T-helper 22 cell (primary cell): ENCODE data around the gene TEX55.
"Not testable (repeated sequence)": the region's sequence is repeated elsewhere in the genome, so short reads cannot be mapped to it uniquely, and the experiment has no call there.

ENCODE experiments used
- DNase-seq: peaks from one replicate; pipeline ENCODE4 v3.0.0-alpha.2; 2020; ENCODE audit warnings: low read depth

Gene TEX55

DNA sequence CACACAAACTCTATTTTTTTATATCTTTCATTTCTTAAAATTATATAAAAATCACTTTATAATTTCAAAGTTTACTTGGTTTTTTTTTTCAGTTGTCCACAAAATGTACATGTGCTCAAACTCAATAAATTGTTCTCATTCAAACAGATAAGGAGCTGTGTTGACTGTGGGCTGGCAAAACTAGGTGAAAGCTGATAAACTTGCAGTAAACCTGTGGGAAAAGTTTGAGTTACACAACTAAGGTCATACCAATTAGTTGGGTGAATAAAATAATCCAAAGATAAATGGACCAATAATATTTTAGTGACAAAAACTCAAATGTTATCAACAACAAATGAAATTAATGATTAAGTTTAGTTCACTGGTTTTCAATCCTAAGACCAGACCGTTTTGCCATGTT lies 14.8 kb downstream of the TEX55 start:
- DNase-seq, result no peak

DNA sequence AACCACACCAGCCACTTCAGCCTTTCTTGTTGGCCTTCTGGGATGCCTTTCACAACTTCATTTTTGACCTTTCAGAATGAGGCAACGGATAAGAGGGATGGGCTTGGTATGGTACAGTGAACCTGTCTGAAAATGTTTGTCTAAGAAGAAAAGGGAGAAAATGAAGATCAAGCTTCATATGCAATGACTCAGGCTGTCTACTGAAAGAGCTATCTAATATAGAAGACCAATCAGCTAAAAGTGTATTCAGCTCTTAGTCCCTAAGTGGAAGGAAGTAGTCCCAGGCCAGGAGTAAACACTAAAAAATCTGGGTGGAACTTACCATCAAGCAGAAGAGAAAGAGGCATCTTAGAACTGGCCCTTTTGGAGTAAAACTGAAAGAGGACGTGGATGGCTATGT lies 15.3 kb downstream of the TEX55 start:
- DNase-seq, result no peak

DNA sequence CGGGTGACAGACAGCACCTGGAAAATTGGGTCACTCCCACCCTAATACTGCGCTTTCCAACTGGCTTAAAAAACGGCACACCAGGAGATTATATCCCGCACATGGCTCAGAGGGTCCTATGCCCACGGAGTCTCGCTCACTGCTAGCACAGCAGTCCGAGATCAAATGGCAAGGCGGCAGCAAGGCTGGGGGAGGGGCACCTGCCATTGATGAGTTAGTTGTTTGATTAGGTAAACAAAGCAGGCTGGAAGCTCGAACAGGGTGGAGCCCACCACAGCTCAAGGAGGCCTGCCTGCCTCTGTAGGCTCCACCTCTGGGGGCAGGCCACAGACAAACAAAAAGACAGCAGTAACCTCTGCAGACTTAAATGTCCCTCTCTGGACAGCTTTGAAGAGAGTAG lies 18.8 kb downstream of the TEX55 start:
- not testable (repeated sequence) for DNase-seq

DNA sequence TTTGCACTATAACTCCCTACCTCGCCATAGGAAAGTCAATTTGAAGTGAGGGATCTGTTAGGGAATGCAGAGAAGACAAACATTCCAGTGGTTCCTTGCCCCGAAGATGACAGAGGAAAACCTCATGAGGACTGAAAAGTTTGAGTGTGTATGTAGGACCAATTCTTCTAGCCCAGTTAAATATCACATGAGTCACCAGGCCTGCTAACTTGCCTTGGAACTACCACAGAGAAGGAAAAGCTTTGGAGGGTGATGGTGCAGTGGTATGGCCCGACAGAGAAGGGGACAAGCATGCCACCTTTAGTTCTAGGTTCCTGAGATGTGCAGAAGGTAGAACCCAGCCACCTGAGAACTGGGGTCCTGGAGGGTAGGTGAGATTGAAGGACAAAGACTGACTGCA lies 24.9 kb downstream of the TEX55 start:
- no peak for DNase-seq

DNA sequence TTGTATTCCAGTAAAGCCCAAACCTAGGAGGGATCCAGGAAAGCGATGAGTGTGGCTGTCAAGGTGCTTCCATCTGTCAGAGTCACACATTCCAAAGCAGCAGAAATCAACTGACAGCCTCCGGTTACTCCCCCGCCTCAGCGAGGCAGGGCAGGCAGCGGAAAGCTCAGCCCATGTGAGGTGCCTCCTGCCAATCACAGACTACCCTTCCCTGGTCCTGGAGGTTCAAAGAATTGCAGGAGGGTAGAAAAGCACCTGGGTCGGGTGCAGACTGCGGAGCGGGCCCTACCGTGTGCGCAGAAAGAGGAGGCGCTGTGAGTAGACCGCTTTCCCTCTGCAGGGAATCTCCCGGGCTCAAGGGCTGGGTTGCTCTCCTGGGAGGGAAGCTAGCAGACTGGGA lies 27.4 kb downstream of the TEX55 start, which contains the start of gene UPK1B:
Gene UPK1B (plus strand): TSS at position 274 of the 400 bp plus-strand sequence. CDS start 13,144 bp downstream, outside the sequence.
- no peak for DNase-seq

DNA sequence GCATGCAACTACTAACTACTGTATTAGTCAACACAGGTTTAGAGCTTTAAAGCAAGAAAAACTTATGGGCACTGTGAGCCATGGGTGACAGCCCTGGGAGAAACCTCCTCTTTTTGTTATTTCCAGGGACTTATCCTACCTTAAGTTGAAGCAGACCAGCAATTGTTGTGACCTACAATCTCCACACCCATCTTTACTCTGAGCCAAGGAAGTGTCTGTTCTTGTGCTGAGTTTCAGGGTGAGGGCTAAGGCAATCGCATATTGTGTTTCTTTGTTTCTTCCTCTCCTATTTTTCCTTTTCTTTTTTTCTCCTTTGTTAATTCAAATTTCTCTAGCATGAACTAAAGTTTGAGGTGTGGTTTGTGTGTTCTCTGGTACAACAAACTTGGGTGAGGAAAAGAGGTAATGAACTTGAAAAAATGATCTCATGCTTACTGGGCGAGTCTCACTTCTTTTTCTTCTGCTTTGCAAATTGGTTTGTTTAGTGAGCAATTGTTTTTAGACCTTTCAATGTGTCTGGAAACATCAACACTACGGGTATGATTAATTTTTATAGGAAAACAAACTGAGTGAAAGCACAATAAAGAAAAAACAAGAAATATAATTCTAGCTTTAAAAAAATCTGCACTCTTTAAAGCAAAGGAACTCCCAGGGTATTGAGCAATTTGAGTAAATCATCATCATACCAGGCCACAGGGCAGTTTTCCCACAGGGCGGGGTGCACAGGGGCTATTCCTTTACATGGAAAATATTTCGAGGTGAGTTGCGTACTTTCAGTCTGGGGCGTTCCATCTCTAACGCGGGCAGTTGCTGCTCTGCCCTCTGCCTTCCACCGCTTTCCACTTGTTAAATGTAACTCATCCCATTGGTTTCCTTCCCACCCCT lies 30.1 kb downstream of the TEX55 start:
- DNase-seq, result no peak

DNA sequence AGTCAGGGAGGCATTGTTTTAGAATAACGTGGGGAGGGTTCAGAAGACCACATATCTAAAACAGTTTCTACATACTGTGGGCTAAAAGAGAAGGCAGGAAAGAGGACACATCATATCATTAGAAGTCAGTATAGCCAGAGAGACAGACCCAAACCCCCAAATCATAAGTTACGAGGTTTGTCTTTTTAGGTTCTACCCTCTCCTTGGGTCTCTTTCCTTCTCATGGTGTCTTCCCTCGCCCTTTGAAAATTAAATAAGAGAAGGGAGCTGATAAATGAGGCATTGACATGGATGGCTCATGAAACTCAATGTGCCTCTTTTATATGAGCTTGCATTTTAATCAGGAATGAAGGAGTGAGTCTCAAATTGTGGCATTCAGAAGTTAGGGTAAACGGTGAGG lies 30.8 kb downstream of the TEX55 start:
- no peak for DNase-seq

DNA sequence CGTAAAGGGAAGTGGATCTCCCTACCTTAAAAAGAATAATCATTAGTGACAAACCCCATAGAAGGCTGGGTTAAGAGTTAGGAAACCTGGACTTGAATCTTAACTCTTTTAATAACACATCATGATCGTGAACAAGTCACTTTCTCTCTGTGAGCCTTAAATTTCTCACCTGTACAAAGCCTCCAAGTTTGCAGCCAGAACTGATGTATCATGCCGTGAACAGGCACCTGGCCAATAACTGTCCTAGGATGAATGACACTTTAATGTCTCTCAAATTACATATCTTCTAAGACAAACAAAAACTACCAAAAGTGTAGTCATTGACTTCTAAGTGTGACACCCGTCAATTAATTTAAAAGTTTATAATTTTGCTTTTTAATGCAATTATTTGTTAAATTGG lies 31.4 kb downstream of the TEX55 start:
- DNase-seq, result no peak

DNA sequence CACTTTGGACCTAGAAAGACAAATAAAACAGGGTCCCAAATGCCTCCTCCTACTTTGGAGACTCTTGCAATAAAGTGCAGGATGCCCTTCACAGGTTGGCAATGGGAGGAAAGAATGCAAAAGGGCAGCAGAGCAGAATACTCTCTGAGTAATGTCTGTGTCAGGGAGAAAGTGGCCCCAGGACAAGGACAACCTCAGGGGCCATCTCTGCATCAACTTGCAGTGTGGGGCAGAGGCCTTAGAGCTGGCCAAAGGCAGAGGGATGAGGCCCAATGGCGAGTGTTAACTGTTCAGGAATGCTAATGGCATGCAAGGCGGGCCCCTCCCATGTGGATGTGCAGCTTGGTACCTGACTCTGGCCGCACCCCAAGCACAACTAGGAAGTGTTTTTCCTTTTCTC lies 35.8 kb downstream of the TEX55 start:
- DNase-seq, result no peak

DNA sequence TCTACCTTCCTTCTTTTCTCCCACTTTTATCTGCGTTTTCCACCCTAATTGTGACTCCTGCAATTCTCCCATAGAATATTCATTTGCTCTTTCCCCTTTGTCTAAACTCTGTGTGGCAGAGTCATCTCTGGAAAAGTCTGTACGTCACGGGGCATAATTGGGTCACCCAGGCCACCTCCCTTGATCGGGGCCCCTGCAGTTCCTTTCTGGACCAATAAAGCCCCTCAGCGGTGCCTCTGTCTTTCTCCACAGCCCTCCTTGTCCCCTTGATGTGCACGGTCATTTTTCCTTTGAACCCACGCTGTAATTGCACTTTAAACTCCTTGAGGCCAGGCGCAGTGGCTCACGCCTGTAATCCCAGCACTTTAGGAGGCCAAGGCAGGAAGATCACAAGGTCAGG lies 38.1 kb downstream of the TEX55 start:
- no peak for DNase-seq

DNA sequence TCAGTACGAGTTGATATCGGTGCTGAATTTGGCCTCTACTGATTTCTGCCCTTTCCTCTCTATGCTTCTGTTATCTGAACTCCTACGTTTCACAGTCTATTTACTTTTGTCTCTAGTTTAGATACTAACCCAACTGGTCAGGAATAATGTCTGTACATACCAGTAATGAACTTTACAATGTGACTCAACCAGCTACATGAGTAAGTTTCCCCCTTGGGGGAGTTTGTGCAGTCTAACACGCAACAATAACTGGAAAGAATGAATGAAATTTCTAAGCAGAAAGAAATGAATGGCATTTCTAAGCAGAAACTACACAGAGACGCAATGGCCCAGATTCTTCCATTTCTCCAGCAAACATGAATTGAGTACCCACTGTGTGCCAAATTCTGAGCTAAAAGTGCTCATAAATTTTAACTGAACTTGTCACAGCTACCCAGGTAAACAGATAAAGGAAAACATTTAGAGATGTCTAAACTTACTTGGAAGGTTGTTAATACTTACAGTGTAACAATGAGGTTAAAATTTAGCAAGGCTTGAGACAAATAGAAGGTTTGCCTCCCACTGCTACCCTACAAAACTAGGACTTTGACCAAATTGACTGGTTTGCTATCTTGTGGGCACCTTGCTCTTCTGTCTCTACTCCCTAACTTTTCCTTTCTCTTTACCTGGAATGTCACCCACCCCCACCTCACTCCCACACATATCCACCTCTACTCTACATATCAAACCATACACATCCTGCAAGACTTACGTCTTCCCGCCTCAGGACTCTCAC lies 39.0 kb downstream of the TEX55 start:
- DNase-seq, result no peak

DNA sequence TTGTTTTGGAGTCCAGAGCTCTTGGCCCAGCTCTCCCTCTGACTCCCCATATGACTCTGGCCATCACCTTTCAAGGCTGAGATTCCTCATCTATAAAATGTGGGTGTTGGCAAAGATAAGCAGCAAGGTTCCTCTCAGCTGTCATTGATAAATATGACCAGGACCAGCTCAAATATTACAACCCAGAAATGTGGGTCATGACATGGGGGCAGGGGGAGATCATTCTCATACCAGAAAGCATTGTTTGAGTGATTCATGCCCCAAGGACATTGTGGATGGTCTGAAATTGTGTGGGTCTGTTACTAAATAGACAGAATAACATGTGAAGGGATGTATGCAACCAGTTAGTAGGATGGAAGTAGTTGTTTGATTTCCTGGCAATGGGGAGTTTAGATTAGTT lies 41.3 kb downstream of the TEX55 start:
- DNase-seq, result no peak

DNA sequence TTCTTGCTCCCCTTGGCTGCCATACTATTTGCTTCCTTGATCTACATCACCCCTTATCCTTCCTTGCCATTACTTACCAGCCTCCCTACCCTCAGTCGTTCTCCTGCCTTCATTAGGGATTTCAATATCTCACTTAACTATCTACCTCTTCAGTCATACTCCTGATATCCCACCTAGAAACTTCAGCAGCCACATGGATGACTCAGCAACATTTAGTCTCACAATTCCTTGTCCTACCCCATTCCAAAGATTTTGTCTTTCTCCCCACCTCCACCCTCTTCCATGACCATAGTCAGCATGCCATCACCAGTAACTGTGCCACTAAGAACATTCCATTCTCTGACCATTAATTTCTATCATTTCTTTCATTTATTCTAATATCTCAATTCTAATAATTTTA lies 45.8 kb downstream of the TEX55 start:
- no peak for DNase-seq

DNA sequence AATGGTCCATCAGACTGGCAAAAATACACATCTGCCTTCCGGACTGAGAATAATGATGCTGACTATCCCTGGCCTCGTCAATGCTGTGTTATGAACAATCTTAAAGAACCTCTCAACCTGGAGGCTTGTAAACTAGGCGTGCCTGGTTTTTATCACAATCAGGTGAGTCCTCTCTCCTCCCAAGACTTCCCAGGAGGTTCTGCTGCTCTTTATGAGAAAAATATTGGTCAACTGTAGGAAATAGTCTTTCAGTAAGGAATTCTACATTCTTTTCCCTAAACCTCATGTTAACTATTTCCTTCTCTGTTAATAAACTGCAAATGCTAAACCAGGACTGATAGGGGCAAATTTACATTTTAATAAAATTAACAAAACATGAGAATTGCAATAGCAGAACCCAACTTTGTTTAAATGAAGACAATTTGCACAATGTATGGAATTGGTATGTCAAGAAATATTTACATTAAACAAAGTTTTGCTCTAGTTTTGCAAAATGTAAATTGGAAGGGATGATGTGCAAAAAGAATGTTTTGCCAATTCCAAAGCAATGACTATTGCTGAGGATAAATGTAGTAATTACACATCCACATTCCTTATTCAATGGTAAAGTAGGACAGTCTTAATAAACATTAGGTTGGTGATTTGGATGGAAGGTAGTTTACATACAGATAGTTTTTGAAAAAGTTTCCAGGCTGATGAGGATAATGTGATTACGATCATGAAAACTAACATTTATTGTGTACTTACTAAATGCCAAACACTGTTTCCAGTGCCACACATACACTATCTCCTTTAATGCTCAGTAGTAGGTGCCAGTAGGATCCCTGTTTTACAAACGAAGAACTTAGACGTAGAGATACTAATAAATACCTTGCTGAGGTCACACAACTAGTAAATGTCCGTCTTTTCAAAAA lies 48.5 kb downstream of the TEX55 start:
- DNase-seq, result no peak

DNA sequence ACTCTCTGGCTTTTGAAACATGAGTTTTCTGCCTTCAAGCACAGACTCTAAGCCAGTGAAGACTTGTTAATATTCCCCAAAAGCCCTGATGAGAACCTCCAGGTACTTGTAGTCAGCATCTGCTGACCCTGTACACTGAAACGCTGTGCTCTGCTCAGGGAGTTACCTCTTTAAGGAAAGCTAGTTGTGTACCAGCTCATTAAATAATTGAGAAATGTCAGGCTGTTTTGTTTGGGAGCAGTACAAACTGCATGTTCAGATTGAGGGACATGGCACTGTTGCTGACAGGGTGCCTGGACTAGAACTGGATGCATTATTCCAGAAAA lies 49.1 kb downstream of the TEX55 start:
- no peak for DNase-seq

DNA sequence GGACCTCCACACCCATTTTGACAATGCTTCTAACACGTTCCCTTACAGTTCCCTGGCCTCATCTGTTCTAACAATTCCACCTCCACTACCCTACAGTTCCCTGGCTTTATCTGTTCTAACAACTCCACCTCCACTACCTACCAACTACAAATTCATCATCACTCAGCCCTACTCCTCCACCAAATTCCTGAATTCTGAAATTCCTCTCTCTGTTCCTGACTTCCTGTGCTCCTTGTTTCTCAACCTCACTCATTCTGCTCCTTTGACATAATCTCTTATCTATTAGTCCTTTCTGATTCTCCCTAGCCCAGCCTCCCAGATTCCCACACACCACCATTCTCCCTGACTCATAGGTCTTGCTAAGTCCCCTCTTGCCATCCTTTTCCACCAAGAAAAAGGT lies 49.9 kb downstream of the TEX55 start:
- no peak for DNase-seq
